ENCODE measurements around the gene WDR86.

WDR86 gene

GRCh38 chr7:151451156-151451555, 41.3 kb upstream of the WDR86 start:
- CTCF ChIA-PET = interaction anchor here (0.6 kb wide), 1 partner anchor 61 kb away, joined by 3 read pairs; no protein-coding TSS in a partner anchor
- POLR2A ChIA-PET = no interaction called here
- TF ChIP-seq FOXK2 (IDR thresholded peaks at IDR 0.05) (no peak), ZNF384 (IDR thresholded peaks at IDR 0.05) (no peak), HDGF (IDR thresholded peaks at IDR 0.05; ENCODE audit: borderline replicate concordance) (no peak), ARNT (IDR thresholded peaks at IDR 0.05) (no peak), SP1 (IDR thresholded peaks at IDR 0.05) (no peak), BHLHE40 (IDR thresholded peaks at IDR 0.05; ENCODE audit: borderline replicate concordance) (no peak), FOXM1 (IDR thresholded peaks at IDR 0.05; ENCODE audit: borderline replicate concordance) (no peak), PKNOX1 (IDR thresholded peaks at IDR 0.05) (no peak), NFRKB (IDR thresholded peaks at IDR 0.05) (no peak), TARDBP (IDR thresholded peaks at IDR 0.05) (no peak), FOXA1 (IDR thresholded peaks at IDR 0.05) (no peak), CTBP1 (IDR thresholded peaks at IDR 0.05; ENCODE audit: borderline replicate concordance) (no peak), LEF1 (IDR thresholded peaks at IDR 0.05; ENCODE audit: borderline replicate concordance) (no peak), ELF4 (IDR thresholded peaks at IDR 0.05) (no peak), SUZ12 (IDR thresholded peaks at IDR 0.05) (no peak)
- DNase-seq (ENCODE audit: extremely low spot score) = no peak

GRCh38 chr7:151449990-151450389, 40.2 kb upstream of the WDR86 start:
- no peak for TF ChIP-seq TARDBP (IDR thresholded peaks at IDR 0.05)
- TF ChIP-seq SP1 (IDR thresholded peaks at IDR 0.05) = no peak
- TF ChIP-seq PKNOX1 (IDR thresholded peaks at IDR 0.05) = no peak
- no peak for TF ChIP-seq LEF1 (IDR thresholded peaks at IDR 0.05; ENCODE audit: borderline replicate concordance)
- DNase-seq (ENCODE audit: extremely low spot score) = no peak
- ChIA-PET CTCF (interaction anchor here (1.2 kb wide), 1 partner anchor 81 kb away, joined by 3 read pairs; no protein-coding TSS in a partner anchor), POLR2A (interaction anchor here (1.0 kb wide), 1 partner anchor 11 kb away, joined by 3 read pairs; no protein-coding TSS in a partner anchor)

GRCh38 chr7:151448261-151449252, 38.7 kb upstream of the WDR86 start:
- peak; percentile 76 for DNase-seq (ENCODE audit: extremely low spot score)
- no peak for TF ChIP-seq HDGF (IDR thresholded peaks at IDR 0.05; ENCODE audit: borderline replicate concordance)
- no peak for TF ChIP-seq SP1 (IDR thresholded peaks at IDR 0.05)
- TF ChIP-seq FOXK2 (IDR thresholded peaks at IDR 0.05) = no peak
- ChIA-PET POLR2A (interaction anchor here (1.2 kb wide), 1 partner anchor 22 kb away, joined by 4 read pairs; no protein-coding TSS in a partner anchor), CTCF (interaction anchor here (0.6 to 2.0 kb wide), 8 partner anchors 11 to 86 kb away, joined by 3 to 7 read pairs (median 3); no protein-coding TSS in a partner anchor)

DNA sequence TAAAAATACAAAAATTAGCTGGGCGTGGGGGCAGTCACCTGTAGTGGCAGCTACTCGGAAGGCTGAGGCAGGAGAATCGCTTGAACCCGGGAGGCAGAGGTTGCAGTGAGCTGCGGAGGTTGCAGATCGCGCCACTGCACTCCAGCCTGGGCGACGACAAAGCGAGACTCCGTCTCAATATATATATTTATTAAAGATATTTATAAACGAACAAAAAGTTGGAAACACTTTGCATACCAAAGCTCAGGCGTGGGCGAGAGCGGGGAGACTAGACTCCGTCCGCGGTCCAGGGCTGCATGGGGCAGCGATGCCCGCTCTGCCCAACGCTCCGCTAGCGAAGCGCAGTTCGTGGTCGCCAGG, 38.0 kb upstream of the WDR86 start:
- ChIA-PET CTCF (interaction anchor here (0.6 to 2.0 kb wide), 4 partner anchors 51 to 82 kb away, joined by 3 to 7 read pairs (median 3); no protein-coding TSS in a partner anchor), POLR2A (interaction anchor here (1.2 kb wide), 1 partner anchor 21 kb away, joined by 4 read pairs; no protein-coding TSS in a partner anchor)
- TF ChIP-seq CTBP1 (IDR thresholded peaks at IDR 0.05; ENCODE audit: borderline replicate concordance) (no peak), PKNOX1 (IDR thresholded peaks at IDR 0.05) (no peak), ZNF384 (IDR thresholded peaks at IDR 0.05) (no peak), NFRKB (IDR thresholded peaks at IDR 0.05) (no peak), LEF1 (IDR thresholded peaks at IDR 0.05; ENCODE audit: borderline replicate concordance) (no peak), BHLHE40 (IDR thresholded peaks at IDR 0.05; ENCODE audit: borderline replicate concordance) (no peak), SUZ12 (IDR thresholded peaks at IDR 0.05) (no peak), FOXA1 (IDR thresholded peaks at IDR 0.05) (no peak), TARDBP (IDR thresholded peaks at IDR 0.05) (no peak), FOXK2 (IDR thresholded peaks at IDR 0.05) (no peak), ARNT (IDR thresholded peaks at IDR 0.05) (no peak), L3MBTL2 (conservative IDR thresholded peaks at IDR 0.05) (no peak), SP1 (IDR thresholded peaks at IDR 0.05) (no peak), FOXM1 (IDR thresholded peaks at IDR 0.05; ENCODE audit: borderline replicate concordance) (no peak), ELF4 (IDR thresholded peaks at IDR 0.05) (no peak)
- no peak for DNase-seq (ENCODE audit: extremely low spot score)

DNA sequence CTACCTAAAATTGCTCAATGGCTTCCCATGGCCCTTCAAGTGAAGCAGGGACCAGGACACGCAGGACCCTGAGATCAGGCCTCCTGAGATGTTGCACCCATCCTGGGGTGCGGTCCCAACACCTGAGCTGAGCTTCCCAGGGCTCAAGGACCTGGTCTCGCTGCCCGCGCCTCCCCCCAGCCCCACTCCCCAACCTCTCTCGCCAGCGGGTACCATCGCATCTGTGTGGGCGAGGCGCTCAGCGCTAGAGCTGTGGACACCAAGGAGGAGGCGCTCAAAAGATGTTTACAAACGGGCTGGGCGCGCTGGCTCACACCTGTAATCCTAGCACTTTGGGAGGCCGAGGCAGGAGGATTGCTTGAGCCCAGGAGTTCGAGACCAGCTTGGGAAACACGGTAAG, 37.5 kb upstream of the WDR86 start:
- TF ChIP-seq FOXK2 (IDR thresholded peaks at IDR 0.05) (no peak), ARNT (IDR thresholded peaks at IDR 0.05) (no peak), ZNF384 (IDR thresholded peaks at IDR 0.05) (no peak), SP1 (IDR thresholded peaks at IDR 0.05) (no peak), BHLHE40 (IDR thresholded peaks at IDR 0.05; ENCODE audit: borderline replicate concordance) (no peak), CTBP1 (IDR thresholded peaks at IDR 0.05; ENCODE audit: borderline replicate concordance) (no peak), LEF1 (IDR thresholded peaks at IDR 0.05; ENCODE audit: borderline replicate concordance) (no peak), PKNOX1 (IDR thresholded peaks at IDR 0.05) (no peak), ELF4 (IDR thresholded peaks at IDR 0.05) (no peak), SUZ12 (IDR thresholded peaks at IDR 0.05) (no peak), FOXA1 (IDR thresholded peaks at IDR 0.05) (no peak), FOXM1 (IDR thresholded peaks at IDR 0.05; ENCODE audit: borderline replicate concordance) (no peak), NFRKB (IDR thresholded peaks at IDR 0.05) (no peak), TARDBP (IDR thresholded peaks at IDR 0.05) (no peak), L3MBTL2 (conservative IDR thresholded peaks at IDR 0.05) (no peak), HDGF (IDR thresholded peaks at IDR 0.05; ENCODE audit: borderline replicate concordance) (no peak)
- CTCF ChIA-PET = interaction anchor here (2.0 kb wide), 1 partner anchor 77 kb away, joined by 7 read pairs; no protein-coding TSS in a partner anchor
- no peak for DNase-seq (ENCODE audit: extremely low spot score)
- POLR2A ChIA-PET = interaction anchor here (1.2 kb wide), 1 partner anchor 21 kb away, joined by 4 read pairs; no protein-coding TSS in a partner anchor

Measured in HEK293T (cell line).